ENCODE measurements around the gene PIK3CD.

- TF ChIP-seq, protein P1, sequence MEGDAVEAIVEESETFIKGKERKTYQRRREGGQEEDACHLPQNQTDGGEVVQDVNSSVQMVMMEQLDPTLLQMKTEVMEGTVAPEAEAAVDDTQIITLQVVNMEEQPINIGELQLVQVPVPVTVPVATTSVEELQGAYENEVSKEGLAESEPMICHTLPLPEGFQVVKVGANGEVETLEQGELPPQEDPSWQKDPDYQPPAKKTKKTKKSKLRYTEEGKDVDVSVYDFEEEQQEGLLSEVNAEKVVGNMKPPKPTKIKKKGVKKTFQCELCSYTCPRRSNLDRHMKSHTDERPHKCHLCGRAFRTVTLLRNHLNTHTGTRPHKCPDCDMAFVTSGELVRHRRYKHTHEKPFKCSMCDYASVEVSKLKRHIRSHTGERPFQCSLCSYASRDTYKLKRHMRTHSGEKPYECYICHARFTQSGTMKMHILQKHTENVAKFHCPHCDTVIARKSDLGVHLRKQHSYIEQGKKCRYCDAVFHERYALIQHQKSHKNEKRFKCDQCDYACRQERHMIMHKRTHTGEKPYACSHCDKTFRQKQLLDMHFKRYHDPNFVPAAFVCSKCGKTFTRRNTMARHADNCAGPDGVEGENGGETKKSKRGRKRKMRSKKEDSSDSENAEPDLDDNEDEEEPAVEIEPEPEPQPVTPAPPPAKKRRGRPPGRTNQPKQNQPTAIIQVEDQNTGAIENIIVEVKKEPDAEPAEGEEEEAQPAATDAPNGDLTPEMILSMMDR (IDR thresholded peaks at IDR 0.05) = no peak
- TF ChIP-seq POLR2A (IDR thresholded peaks at IDR 0.05) = no peak
Measured at GRCh38 chr1:9657521-9658032, 6.0 kb downstream of the PIK3CD start.
